ENCODE measurements around the gene CXXC5.
A peak's percentile ranks its signal among the peaks of the same experiment; 100 is the strongest.

DNA sequence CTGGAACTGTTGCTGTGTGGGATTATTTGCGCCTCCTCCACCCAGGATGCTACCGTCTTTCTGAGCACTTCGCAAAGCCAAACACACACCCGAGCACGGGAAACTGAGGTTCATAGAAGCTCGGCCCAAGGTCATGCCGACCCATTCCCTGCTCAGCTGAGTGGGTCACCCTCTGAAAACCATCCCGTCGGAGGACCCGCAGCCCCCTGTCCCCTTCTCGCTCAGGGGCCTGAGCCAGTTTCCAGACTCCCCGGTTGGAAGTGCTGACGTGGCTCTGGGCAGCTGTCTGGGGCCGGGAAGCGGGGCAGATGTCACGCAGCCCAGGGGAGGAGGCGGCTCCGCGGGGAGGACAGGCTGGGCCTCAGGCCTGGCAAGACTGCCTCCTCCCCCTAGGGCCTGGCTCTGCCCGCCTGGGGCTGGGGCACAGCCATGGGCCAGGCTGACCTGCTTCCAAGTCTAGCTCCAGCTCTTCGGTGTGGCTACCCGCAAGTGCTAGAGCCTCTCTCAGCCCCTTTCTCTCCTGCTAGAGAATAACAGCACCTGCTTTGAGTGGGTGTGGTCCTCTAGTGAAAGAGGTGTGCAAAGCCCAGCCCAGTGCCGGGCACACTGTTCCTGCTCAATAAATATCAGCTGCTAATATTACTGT, 9.9 kb upstream of the CXXC5 start:
- TF ChIP-seq POLR2AphosphoS5 (IDR thresholded peaks at IDR 0.05) (peak; percentile 38 to 71 (median 69)), CTCF (IDR thresholded peaks at IDR 0.05) (no peak)
